ENCODE data around the gene HES1.

HES1 gene

DNA sequence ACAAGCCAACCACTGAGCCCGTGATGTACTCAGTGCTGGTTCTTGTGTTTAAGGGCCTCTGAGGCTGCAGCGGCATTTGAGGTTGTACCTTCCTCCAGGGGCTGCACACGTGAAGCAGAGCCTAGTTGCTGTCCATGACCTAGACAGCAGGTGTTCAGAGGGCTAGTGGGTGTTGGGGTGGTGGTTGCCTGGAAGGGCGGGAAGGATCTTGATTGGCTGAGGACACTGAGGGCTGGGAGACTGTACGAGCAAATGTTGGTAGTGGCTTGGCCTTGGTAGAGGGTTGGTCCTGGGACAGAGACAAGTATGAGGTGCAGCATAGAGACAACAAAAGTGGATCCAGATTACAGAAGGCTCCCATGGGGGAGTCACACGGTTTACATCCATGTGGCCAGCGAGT, 17.0 kb upstream of the HES1 start:
- no peaks in the 10 kb centered on the region for H3K4me1 ChIP-seq (ENCODE audit: control insufficient read depth in 1 of 2, insufficient read depth in 1 of 2, low read depth in 1 of 2, low read length in 1 of 2)
- H3K36me3 ChIP-seq = no peaks in the 10 kb centered on the region
- H3K27ac ChIP-seq = no peak overlapping the region
- TF ChIP-seq, protein P1, sequence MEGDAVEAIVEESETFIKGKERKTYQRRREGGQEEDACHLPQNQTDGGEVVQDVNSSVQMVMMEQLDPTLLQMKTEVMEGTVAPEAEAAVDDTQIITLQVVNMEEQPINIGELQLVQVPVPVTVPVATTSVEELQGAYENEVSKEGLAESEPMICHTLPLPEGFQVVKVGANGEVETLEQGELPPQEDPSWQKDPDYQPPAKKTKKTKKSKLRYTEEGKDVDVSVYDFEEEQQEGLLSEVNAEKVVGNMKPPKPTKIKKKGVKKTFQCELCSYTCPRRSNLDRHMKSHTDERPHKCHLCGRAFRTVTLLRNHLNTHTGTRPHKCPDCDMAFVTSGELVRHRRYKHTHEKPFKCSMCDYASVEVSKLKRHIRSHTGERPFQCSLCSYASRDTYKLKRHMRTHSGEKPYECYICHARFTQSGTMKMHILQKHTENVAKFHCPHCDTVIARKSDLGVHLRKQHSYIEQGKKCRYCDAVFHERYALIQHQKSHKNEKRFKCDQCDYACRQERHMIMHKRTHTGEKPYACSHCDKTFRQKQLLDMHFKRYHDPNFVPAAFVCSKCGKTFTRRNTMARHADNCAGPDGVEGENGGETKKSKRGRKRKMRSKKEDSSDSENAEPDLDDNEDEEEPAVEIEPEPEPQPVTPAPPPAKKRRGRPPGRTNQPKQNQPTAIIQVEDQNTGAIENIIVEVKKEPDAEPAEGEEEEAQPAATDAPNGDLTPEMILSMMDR (IDR thresholded peaks at IDR 0.05) = no peak
- no peaks in the 10 kb centered on the region for H3K9me3 ChIP-seq
- peaks cover 61% of the 10 kb centered on the region for H3K27me3 ChIP-seq
- no peak overlapping the region for H3K4me3 ChIP-seq (ENCODE audit: low read depth in 1 of 2, low read length in 1 of 2)

DNA sequence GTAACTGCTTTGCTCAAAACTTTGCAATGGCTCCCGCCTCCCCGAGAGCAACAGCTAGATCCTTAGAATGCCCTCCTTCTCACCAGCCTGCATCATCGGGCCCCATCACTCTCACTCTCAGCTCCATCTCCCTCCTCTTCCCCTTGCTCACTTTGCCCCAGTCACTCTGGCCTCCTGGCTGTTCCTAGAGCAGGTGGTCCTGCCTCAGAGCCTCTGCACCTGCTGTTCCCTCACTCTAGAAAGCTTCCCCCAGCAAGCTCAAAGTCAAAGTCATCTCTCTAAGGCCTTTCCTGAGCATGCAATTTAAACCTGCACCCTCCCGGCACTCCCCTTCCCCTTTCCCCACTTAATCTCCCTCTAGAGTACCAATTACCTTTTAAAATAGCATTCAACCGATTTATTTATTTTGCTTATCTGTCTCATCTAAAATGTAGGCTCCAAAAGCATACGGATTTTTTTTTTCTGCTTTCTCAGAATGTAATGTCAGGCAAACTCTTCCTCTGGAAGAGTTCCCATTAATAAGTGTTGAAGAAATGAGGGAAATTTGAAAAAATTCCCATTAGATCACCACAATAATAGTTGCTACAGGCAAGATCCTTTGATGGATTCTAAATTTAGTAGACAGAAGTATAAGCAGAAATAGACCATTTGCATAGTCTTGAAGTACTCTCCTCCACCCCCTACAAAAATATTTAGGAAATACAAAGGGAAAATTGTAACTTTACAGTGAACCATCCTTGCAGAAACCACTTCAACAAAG, 15.9 kb upstream of the HES1 start:
- peaks cover 72% of the 10 kb centered on the region for H3K27me3 ChIP-seq
- H3K4me1 ChIP-seq (ENCODE audit: control insufficient read depth in 1 of 2, insufficient read depth in 1 of 2, low read depth in 1 of 2, low read length in 1 of 2) = no peaks in the 10 kb centered on the region
- H3K27ac ChIP-seq = no peak overlapping the region
- H3K36me3 ChIP-seq = no peaks in the 10 kb centered on the region
- no peaks in the 10 kb centered on the region for H3K9me3 ChIP-seq
- TF ChIP-seq, protein P1 (IDR thresholded peaks at IDR 0.05) = no peak
- no peak overlapping the region for H3K4me3 ChIP-seq (ENCODE audit: low read depth in 1 of 2, low read length in 1 of 2)

DNA sequence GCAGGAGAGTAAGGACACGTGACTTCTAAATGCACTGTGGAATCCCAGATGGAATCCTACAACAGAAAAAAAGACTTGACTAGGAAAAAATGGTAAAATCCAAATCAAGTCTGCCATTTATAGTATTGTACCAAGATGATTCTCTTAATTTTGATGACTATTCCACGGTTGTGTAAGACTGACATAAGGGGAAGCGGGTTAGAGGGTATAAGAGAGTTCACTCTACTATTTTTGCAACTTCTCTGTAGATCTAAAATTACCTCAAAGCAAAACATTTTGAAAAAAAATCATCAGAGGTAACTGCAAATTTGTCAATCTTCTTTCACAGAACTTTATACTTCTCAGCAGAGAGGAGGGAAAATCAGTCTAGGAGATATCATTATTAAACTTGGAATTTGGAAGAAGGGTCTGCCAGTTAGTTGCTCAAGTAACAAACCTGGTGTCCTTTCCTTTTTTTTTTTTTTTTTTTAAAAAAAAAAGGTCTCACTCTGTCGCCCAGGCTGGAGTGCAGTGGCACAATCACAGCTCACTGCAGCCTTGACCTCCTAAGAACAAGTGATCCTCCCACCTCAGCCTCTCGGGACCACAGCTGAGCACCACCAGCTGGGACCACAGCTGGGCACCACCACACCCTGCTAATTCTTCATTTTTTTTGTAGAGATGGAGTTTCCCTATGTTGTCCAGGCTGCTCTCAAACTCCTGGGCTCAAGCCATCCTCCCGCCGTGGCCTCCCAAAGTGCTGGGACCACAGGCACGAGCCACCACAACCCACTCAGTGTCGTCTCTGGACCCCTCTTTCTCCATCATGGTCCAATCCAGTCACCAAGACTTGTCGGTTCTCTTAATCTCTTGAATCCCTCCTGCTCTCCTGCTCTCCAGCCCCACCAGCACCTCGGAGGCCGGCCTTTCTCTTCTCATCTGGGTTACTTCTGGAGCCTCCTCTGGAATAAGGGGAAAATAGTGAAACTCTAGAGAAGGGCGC, 14.9 kb upstream of the HES1 start:
- Histone ChIP-seq H3K27ac (no peak overlapping the region), H3K4me1 (ENCODE audit: control insufficient read depth in 1 of 2, insufficient read depth in 1 of 2, low read depth in 1 of 2, low read length in 1 of 2) (no peaks in the 10 kb centered on the region), H3K4me3 (ENCODE audit: low read depth in 1 of 2, low read length in 1 of 2) (no peak overlapping the region), H3K9me3 (no peaks in the 10 kb centered on the region), H3K36me3 (no peaks in the 10 kb centered on the region), H3K27me3 (peaks cover 82% of the 10 kb centered on the region)
- TF ChIP-seq, protein P1 (IDR thresholded peaks at IDR 0.05) = no peak

DNA sequence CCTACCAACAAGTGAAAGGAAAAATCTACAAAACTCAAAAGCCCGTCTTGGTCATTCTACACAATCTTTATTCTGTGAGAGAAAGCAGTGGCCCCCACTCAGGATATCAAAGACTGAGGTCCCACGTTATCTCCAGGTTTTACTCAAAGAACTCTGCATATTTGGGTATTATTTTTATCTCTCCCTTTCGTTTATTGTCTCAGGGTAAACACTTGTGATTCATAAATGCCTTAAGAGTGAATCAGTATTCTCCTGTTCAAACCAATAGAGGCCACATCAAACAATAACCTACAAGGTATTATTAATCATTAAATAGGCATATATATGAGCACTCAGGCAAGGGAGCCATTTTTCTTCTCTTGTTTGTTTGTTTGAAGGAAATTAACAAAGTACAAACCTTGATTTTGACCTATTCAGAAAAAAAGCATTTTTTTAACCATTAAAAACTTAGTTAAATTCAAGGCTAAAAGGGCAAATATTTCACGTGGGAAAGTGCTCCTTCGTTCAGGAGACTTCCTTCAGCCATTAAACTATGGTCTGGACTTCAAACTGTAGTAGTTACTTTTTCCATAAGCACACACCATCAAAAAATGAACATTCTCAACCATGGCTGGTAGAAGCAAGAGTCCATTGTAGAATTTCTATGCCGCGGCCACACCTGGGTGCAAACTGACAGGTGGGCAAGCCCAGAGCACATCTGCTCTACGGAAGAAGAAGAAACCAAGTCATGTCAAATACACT, 13.9 kb upstream of the HES1 start:
- TF ChIP-seq, protein P1 (IDR thresholded peaks at IDR 0.05) = no peak
- H3K27ac ChIP-seq = no peak overlapping the region

DNA sequence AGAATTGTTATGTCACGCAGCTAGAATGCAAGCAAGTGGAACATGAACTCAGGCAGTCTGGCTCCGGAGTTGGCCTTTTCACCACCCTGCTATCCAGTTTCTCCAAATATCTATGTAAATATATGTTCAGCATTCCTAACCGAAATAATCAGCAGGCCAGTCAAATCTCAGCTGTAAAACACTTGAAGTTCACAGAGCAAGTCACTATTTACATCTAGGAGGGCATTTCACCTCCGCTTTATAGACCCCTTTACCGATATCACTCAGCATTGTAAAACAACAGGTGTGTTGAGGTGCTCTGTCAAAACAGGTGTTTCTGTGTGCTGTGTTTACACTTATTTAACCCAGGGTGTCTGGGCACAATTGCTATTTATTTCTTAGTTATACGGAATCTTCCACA, 12.2 kb upstream of the HES1 start:
- TF ChIP-seq, protein P1 (IDR thresholded peaks at IDR 0.05) = no peak
- Histone ChIP-seq H3K9me3 (no peaks in the 10 kb centered on the region), H3K27me3 (peaks cover 95% of the 10 kb centered on the region), H3K27ac (no peak overlapping the region), H3K4me1 (ENCODE audit: control insufficient read depth in 1 of 2, insufficient read depth in 1 of 2, low read depth in 1 of 2, low read length in 1 of 2) (no peaks in the 10 kb centered on the region), H3K36me3 (no peaks in the 10 kb centered on the region), H3K4me3 (ENCODE audit: low read depth in 1 of 2, low read length in 1 of 2) (no peak overlapping the region)

More for the DNA sequence above, 13.9 kb upstream of the HES1 start:
- no peaks in the 10 kb centered on the region for H3K9me3 ChIP-seq
- H3K4me1 ChIP-seq (ENCODE audit: control insufficient read depth in 1 of 2, insufficient read depth in 1 of 2, low read depth in 1 of 2, low read length in 1 of 2) = no peaks in the 10 kb centered on the region
- H3K27me3 ChIP-seq = peaks cover 87% of the 10 kb centered on the region
- no peaks in the 10 kb centered on the region for H3K36me3 ChIP-seq
- no peak overlapping the region for H3K4me3 ChIP-seq (ENCODE audit: low read depth in 1 of 2, low read length in 1 of 2)

Data from neutrophil (primary cell).